Measurements from ENCODE around the gene IFNA2.
A peak's percentile ranks its signal among the peaks of the same experiment; 100 is the strongest.
"Not testable (repeated sequence)": the region's sequence is repeated elsewhere in the genome, so short reads cannot be mapped to it uniquely, and the experiment has no call there.

DNA sequence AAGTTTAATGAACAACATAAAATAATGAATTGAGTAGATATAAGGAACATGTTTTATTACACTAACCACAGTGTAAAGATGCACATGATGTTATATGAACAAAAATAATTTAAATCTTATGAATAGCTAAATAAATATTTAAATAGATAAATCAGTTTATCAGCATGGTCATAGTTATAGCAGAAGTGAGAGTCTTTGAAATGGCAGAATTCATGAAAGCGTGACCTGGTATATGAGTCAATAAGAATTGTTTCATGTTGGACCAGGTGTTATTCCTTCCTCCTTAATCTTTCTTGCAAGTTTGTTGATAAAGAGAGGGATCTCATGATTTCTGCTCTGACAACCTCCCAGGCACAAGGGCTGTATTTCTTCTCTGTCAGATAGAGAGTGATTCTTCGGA lies 18.0 kb downstream of the IFNA2 start:
- TF ChIP-seq POLR2A, TAF1, POLR2AphosphoS5, POU2F2 (IDR thresholded peaks at IDR 0.05; ENCODE audit: low read depth, low read length): not testable (repeated sequence)
- TF ChIP-seq SPI1 (IDR thresholded peaks at IDR 0.05; ENCODE audit: low read depth, low read length) (peak; percentile 80), PAX5 (IDR thresholded peaks at IDR 0.05; ENCODE audit: insufficient read depth, low read length, severe bottlenecking) (peak; percentile 85)
